ENCODE data around the gene TRIO.

DNA sequence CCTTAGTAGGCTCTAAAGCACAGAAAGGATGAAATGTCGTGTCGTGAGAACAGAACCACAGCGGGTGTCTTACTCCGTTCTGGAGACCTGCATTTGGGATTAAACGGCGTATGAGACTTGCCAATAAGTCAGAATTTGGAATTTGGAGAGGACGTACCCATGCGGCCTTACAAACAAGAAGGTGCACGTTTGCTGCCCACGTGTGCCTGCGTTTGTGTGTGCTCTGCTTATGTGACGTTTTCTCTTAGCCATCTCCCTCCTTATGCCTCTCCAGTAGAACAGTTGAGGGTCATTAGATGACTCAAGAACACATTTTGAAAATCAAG is 266.9 kb downstream of the TRIO start:
- TF ChIP-seq CTCF (IDR thresholded peaks at IDR 0.05; ENCODE audit: low read depth, low read length, poor library complexity, severe bottlenecking) (no peak), EZH2phosphoT487 (IDR thresholded peaks at IDR 0.05; ENCODE audit: borderline replicate concordance, low read length) (no peak)
